IPS-18c (cell line): ENCODE data around the gene SGCG.

Experiments
- H3K4me3 ChIP-seq: 2 replicates; pipeline ENCODE4 v1.7.0; 2013; ENCODE audit warnings: low read depth, mild to moderate bottlenecking, low read length, moderate library complexity; ENCODE audit not compliant: insufficient read depth
- H3K9me3 ChIP-seq: one replicate; pipeline ENCODE4 v1.6.1; 2013; ENCODE audit warnings: mild to moderate bottlenecking, low read length, moderate library complexity; ENCODE audit not compliant: control insufficient read depth, insufficient read depth

SGCG gene

DNA sequence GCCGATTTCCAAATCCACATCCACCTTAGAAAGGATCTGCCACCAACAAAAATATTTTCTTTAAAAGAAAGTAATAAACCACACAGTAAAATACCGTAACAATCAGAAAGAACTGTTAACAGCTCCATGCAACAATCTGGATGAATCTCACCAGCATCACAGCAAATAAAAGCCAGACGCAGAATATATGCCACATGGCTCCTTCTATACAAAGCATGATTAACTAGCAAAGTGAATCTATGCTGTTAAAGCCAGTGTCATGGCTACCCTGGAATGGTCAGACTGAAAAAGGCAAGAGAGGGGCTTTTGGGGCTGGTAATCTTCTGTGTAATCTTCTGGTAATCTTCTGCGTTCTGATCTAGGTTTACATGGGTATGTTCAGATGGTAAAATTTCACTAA is 171.4 kb downstream of the SGCG start:
- no peaks in the 10 kb centered on the region for H3K9me3 ChIP-seq
- no peak overlapping the region for H3K4me3 ChIP-seq

GRCh38 chr13:23354520-23354919 is 173.7 kb downstream of the SGCG start:
- H3K4me3 ChIP-seq: no peak overlapping the region

GRCh38 chr13:23356368-23356767 is 175.6 kb downstream of the SGCG start:
- Histone ChIP-seq H3K4me3 (no peak overlapping the region), H3K9me3 (no peaks in the 10 kb centered on the region)

More at GRCh38 chr13:23354520-23354919, 173.7 kb downstream of the SGCG start:
- H3K9me3 ChIP-seq: no peaks in the 10 kb centered on the region

DNA sequence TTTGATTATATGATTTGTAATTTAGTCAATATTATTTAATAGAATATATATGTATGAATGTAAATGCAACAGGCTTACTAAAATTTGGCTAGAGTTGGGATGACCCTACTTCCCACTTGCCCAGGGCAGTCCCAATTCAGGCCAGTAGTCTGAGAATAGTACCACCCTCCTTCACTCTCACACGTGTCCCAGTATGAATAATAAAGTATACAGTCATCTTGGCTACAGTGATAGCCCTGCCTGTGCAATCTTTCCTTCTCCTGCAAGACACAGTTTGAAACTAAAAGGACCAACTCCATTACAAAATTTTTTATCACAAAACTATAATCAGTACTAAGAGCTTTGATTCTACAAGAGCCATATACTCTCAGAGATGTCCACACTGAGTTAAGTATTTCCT is 176.6 kb downstream of the SGCG start:
- no peaks in the 10 kb centered on the region for H3K9me3 ChIP-seq
- H3K4me3 ChIP-seq: no peak overlapping the region

- Histone ChIP-seq H3K4me3 (no peak overlapping the region), H3K9me3 (peaks cover 2% of the 10 kb centered on the region)
Measured at GRCh38 chr13:23359882-23360281, 179.1 kb downstream of the SGCG start.

- peaks cover 2% of the 10 kb centered on the region for H3K9me3 ChIP-seq
- H3K4me3 ChIP-seq: no peak overlapping the region
Measured at GRCh38 chr13:23365652-23366051, 184.9 kb downstream of the SGCG start.

- Histone ChIP-seq H3K4me3 (no peak overlapping the region), H3K9me3 (peaks cover 2% of the 10 kb centered on the region)
Measured at GRCh38 chr13:23367907-23368306, 187.1 kb downstream of the SGCG start.

GRCh38 chr13:23372264-23372906 is 191.6 kb downstream of the SGCG start:
- no peak overlapping the region for H3K4me3 ChIP-seq

More at GRCh38 chr13:23372264-23372906, 191.6 kb downstream of the SGCG start:
- no peaks in the 10 kb centered on the region for H3K9me3 ChIP-seq
